ENCODE measurements around the gene ABCA13.

The ABCA13 gene

DNA sequence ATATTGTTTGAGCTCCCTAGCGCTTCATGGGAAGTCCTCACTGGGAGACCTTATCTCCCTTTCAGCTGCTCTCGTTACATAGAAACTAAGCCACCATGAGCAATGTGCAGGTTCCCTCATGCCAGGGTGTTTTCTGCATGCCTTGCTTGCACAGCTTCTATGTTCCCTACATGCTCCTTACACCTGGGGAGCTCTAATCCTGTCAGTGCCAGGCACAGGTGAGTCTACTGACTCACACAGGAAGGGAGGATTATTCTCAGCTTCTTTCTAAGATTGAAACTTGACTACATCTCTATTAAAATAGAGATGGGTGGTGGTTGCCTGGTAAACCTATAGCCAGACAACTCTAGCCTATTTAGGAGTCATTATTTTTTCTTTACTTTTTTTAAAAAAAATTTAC, 377.4 kb downstream of the ABCA13 start:
- H3K4me3 ChIP-seq (ENCODE audit: low read depth, low read length), result no peak overlapping the region
- ChIA-PET CTCF (no interaction called here), POLR2A (no interaction called here)
- TF ChIP-seq, protein P1, sequence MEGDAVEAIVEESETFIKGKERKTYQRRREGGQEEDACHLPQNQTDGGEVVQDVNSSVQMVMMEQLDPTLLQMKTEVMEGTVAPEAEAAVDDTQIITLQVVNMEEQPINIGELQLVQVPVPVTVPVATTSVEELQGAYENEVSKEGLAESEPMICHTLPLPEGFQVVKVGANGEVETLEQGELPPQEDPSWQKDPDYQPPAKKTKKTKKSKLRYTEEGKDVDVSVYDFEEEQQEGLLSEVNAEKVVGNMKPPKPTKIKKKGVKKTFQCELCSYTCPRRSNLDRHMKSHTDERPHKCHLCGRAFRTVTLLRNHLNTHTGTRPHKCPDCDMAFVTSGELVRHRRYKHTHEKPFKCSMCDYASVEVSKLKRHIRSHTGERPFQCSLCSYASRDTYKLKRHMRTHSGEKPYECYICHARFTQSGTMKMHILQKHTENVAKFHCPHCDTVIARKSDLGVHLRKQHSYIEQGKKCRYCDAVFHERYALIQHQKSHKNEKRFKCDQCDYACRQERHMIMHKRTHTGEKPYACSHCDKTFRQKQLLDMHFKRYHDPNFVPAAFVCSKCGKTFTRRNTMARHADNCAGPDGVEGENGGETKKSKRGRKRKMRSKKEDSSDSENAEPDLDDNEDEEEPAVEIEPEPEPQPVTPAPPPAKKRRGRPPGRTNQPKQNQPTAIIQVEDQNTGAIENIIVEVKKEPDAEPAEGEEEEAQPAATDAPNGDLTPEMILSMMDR (IDR thresholded peaks at IDR 0.05; ENCODE audit: insufficient read depth, low read length, missing control alignments), result no peak
- no peak for DNase-seq (ENCODE audit: low read depth, low spot score)

DNA sequence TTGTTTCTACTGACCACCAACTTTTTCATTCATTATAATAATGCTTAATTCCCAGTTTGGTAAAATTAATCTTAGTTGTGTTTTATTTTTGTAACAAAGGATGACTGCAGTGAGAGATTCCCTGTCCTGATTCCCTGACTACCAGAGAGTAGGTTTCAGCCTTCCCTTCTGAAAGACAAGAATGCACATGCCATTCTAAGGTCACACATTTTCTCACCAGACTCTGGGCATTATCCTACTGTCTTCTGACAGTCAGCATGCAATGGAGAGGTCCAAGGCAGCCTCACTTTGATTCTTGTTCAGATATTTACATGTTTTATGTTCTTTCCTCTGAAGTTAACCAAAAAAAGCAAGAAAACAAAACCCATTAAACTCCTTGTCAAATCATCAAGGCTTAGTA, 380.4 kb downstream of the ABCA13 start:
- POLR2A ChIA-PET, result no interaction called here
- no peak for DNase-seq (ENCODE audit: low read depth, low spot score)
- no peak overlapping the region for H3K4me3 ChIP-seq (ENCODE audit: low read depth, low read length)
- TF ChIP-seq, protein P1 (IDR thresholded peaks at IDR 0.05; ENCODE audit: insufficient read depth, low read length, missing control alignments), result no peak
- CTCF ChIA-PET, result no interaction called here

DNA sequence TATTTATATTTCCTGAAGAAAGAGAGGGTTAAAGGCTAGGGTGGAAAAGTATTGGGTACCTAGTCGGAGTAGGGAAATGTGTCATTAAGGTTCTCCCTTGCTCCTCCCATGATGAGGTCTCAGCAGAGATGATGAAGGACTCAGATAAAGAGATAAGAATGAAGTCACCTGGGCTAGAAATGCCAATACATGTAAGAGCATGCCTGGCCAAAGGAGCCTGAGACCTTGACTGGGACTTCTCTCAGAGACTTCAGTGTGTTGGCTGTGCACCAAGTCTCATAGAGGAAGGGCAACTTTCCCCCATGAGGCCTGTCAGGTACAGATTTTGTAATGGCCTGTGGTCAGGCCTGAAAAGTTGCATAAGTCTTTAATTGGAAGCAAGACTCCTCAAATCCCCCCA, 392.1 kb downstream of the ABCA13 start:
- TF ChIP-seq, protein P1 (IDR thresholded peaks at IDR 0.05; ENCODE audit: insufficient read depth, low read length, missing control alignments), result no peak
- no peak for DNase-seq (ENCODE audit: low read depth, low spot score)
- ChIA-PET CTCF (no interaction called here), POLR2A (no interaction called here)
- no peak overlapping the region for H3K4me3 ChIP-seq (ENCODE audit: low read depth, low read length)

DNA sequence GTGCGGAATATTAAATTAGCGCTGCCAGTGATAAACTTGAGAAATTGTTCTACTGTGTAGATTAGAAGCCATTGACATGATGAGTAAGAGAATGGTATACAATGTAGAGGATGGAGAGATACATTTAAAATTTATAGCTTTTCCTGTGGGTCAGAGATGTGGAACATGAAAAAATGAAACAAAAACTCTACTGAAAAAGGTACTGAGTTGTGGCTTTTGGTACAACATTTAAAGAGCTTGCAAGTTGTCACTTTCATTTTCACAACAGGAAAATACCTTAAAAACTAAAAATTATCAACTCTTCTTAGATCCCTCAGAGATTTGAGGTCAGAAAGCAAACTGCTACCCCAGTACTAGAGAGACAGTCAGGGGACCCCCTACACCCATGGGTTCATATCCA, 404.3 kb downstream of the ABCA13 start:
- CTCF ChIA-PET, result no interaction called here
- DNase-seq (ENCODE audit: low read depth, low spot score), result no peak
- H3K4me3 ChIP-seq (ENCODE audit: low read depth, low read length), result no peak overlapping the region
- POLR2A ChIA-PET, result no interaction called here
- TF ChIP-seq, protein P1 (IDR thresholded peaks at IDR 0.05; ENCODE audit: insufficient read depth, low read length, missing control alignments), result no peak

DNA sequence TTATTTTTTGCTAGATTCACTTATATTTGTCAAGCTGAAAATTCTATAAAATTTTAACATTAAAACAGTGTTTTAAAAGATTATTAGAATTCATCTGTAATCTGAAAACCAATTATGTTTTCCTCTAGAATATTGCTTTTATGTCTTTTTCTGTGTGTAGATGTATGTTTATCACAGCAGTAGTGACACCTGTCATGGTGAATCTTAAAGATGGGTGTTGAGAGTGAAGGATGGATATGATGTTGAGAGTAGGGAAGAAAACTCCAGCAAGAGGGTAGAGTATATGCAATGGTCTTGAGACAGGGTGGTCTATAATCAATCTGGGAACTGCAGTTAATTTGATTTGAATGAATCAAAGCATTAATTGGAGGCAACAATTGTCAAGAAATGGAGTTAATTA, 416.2 kb downstream of the ABCA13 start:
- POLR2A ChIA-PET, result no interaction called here
- TF ChIP-seq, protein P1 (IDR thresholded peaks at IDR 0.05; ENCODE audit: insufficient read depth, low read length, missing control alignments), result no peak
- DNase-seq (ENCODE audit: low read depth, low spot score), result no peak
- no peak overlapping the region for H3K4me3 ChIP-seq (ENCODE audit: low read depth, low read length)
- CTCF ChIA-PET, result no interaction called here

DNA sequence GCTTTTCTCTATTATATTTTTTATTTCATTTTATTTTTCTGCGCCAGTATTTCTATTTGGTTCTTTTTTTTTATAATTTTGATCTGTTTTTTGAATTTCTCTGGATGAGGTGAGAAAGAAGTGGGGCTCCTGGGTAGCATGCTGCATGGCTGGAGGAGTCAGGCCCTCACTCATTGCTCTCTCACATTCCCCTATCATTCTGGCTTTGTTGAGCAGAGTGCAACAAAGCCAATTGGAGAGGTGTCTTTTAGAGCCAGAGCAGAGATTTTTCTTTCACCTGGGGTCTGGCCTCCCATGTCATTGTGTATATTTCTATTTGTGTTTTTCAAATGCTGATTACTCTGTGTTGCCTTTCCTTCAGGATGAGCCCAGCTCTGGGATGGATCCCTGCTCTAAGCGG, 423.1 kb downstream of the ABCA13 start:
- ChIA-PET CTCF (no interaction called here), POLR2A (no interaction called here)
- TF ChIP-seq, protein P1 (IDR thresholded peaks at IDR 0.05; ENCODE audit: insufficient read depth, low read length, missing control alignments), result no peak
- DNase-seq (ENCODE audit: low read depth, low spot score), result no peak
- H3K4me3 ChIP-seq (ENCODE audit: low read depth, low read length), result no peak overlapping the region
